HPDE6-E6E7 (cell line): ENCODE measurements around the gene AFG1L.
A peak's percentile ranks its signal among the peaks of the same experiment; 100 is the strongest.
"Not testable (repeated sequence)": the region's sequence is repeated elsewhere in the genome, so short reads cannot be mapped to it uniquely, and the experiment has no call there.

Experiments used
- DNase-seq: peaks from one replicate; pipeline ENCODE4 v3.0.0; 2011; ENCODE audit warnings: missing footprints; ENCODE audit errors: extremely low spot score

AFG1L gene

DNA sequence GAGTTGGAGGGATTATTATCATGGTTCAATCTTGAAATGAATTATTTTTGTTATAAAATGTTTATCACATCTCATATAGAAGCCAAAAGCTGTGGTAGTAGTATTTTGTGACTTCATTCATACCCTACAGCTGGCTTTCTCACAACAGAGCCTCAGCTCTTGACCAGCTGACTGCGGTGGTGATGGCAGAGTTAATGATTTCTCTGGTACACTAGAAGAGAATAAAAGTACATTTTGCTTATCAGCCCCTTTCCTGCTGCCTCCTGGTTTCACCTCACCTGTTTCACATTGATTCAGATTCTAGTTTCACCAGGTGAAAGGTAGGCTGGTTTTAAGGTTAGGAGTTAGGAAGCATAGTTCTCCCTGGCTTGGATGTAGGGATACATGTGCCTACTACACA lies 55.7 kb downstream of the AFG1L start:
- no peak for DNase-seq

DNA sequence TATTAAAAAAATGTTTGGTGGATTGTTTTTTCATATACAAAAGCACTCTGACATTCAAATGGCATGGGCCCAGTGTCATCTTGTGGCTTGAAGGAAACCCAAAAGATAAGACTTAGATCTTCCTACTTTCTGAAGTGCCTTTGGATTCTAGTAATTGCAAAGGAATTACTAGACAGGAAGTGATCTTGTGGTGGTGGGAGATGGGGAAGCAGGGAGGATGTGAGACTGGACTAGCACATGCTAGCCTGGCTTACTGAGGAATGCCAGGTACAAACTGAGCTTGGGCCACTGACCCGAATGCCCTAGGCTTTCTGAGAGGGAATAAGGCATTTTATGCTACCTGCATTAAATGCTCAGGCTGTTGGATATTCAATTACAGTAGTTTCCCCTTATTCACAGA lies 59.0 kb downstream of the AFG1L start:
- no peak for DNase-seq

- DNase-seq = no peak
Observed at GRCh38 chr6:108355120-108355519, 60.3 kb downstream of the AFG1L start.

- no peak for DNase-seq
Observed at GRCh38 chr6:108355890-108356289, 61.0 kb downstream of the AFG1L start.

- DNase-seq = no peak
Observed at GRCh38 chr6:108359901-108360882, 65.3 kb downstream of the AFG1L start.

- no peak for DNase-seq
Observed at GRCh38 chr6:108360919-108361311, 66.1 kb downstream of the AFG1L start.

- no peak for DNase-seq
Observed at GRCh38 chr6:108361312-108361932, 66.6 kb downstream of the AFG1L start.

- no peak for DNase-seq
Observed at GRCh38 chr6:108362455-108362854, 67.6 kb downstream of the AFG1L start.

DNA sequence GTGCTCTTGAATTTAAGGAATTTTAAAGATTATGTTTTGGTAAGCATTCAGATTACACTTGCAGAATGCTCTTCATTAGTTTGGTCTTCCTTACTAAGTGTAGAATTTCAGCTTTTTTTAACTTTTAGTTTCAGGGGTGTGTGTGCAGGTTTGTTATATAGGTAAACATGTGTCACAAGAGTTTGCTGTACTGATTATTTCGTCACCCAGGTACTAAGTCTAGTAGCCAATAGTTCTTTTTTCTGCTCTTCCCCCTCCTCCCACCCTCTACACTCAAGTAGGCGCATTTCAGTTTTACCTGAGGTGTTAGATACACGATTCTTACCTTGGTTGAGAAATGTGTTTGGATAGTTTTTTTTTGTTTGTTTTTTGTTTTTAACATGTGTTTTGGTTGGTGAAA lies 68.3 kb downstream of the AFG1L start:
- DNase-seq = no peak

DNA sequence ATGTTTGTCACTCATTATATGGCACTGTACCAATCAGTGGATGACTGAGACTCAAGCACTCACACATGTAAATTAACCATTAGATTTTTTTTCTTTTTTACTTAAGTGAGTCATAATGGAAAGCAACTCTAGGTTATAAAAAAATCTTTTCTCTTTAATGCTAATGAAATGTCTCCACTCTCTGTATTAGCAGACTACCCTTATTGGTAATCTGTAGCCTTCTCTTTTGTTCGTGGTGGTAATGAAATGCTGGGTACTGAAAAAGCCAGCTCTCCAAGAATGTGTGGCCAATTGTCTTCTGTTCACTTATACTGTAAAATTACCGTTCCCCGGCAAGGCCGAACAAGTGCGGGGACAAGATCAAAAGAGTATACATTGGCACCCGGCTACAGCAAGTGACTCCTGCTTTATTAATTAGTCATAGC lies 69.0 kb downstream of the AFG1L start:
- no peak for DNase-seq

DNA sequence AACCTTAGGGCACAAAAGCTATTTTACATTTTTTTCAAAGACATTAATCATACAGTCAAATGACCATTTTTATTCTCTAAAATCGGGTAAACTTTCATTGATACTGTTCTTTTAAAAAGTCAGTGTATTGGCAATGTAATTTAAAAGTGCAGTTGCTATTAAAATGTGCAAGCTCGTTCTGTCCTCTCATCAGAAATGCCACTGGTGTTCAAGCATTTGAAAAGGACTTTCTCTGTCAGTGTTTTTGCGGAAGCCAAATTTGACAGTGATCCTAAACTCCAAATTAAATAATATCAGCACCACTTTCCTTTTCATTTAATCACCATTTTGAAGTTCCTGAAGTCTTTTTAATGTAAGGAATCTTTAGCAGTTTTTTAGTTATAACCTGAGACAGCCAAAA lies 69.6 kb downstream of the AFG1L start:
- DNase-seq = no peak

DNA sequence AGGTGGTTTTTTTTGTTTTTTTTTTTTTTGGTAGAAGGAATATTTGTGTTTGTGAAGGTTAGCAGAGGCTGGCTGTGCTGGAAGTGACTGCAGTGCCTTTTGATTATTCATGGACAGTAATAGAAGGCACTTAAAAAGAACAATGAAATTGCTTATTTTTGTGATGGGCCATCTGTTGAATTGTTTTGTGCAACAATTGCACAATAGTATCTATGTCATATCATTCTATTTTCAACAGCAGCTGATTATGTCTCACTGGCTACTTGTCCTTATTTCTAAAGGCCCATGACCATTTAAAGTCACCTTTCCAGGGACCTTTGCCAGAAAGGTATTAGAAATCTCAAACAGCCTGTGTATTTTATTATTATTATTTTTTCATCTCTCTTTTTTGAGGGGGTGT lies 70.6 kb downstream of the AFG1L start:
- DNase-seq = no peak

DNA sequence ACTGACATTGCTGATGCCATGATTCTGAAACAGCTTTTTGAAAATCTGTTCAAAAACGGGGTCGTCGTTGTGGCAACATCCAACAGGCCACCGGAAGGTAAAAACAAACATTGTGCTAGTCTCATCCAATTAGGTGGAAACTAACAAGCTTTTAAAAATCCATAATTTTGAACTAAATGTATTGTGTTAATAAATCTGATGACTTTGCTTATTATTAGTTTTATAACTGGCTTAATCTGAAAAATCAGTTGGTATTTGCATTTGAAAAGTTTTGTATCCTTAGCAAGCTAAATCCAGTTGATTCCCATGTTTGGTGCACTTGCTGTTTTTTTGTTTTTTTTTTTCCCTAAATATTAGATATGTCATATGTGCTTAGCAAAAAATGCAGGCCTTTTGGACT lies 71.4 kb downstream of the AFG1L start:
- DNase-seq = no peak

- DNase-seq = no peak
Observed at GRCh38 chr6:108368431-108369030, 73.7 kb downstream of the AFG1L start.

GRCh38 chr6:108380876-108381275 lies 86.0 kb downstream of the AFG1L start:
- no peak for DNase-seq

GRCh38 chr6:108383981-108384380 lies 89.1 kb downstream of the AFG1L start:
- DNase-seq = peak; percentile 23

DNA sequence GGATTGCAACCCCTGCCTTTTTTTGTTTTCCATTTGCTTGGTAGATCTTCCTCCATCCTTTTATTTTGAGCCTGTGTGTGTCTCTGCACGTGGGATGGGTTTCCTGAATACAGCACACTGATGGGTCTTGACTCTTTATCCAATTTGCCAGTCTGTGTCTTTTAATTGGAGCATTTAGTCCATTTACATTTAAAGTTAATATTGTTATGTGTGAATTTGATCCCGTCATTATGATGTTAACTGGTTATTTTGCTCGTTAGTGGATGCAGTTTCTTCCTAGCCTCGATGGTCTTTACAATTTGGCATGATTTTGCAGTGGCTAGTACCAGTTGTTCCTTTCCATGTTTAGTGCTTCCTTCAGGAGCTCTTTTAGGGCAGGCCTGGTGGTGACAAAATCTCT lies 94.3 kb downstream of the AFG1L start:
- DNase-seq = not testable (repeated sequence)

DNA sequence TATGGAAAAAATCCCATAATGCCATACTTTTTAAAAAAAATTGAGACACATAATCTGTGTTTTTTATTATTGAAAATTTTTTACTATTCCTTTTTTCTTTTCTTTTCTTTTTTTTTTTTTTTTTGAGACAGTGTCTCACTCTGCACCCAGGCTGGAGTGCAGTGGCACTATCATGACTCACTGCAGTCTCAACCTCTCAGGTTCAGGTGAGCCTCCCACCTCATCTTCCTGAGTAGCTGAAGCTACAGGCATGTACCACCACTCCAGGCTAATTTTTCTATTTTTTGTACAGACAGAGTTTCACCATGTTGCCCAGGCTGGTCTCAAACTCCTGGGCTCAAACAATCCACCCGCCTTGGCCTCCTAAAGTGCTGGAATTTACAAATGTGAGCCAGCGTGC lies 100.4 kb downstream of the AFG1L start:
- DNase-seq = no peak

- no peak for DNase-seq
Observed at GRCh38 chr6:108403236-108403635, 108.4 kb downstream of the AFG1L start.

GRCh38 chr6:108406943-108407342 lies 112.1 kb downstream of the AFG1L start:
- DNase-seq = no peak

- DNase-seq = no peak
Observed at GRCh38 chr6:108407904-108408827, 113.3 kb downstream of the AFG1L start.

GRCh38 chr6:108408861-108409260 lies 114.0 kb downstream of the AFG1L start:
- DNase-seq = no peak
